K562 (cell line): ENCODE results near the gene SOX11.

ENCODE experiments used
- CC2D1A ChIP-seq: fragments of 450-650 bp; IDR thresholded peaks from 2 replicates; pipeline ENCODE4 v1.6.1; 2017; ENCODE audit warnings: mild to moderate bottlenecking
- EZH2 ChIP-seq: IDR thresholded peaks from 2 replicates; pipeline ENCODE4 v1.6.1; 2012; ENCODE audit warnings: low read depth, mild to moderate bottlenecking, inconsistent platforms, low read length, borderline replicate concordance
- POLR2A ChIP-seq: fragments of 450-650 bp; conservative IDR thresholded peaks from 2 replicates; pipeline ENCODE4 v1.6.1; 2016
- YY1 ChIP-seq, 3 experiments: IDR thresholded peaks; 2 replicates each; pipeline ENCODE4 v1.6.1; 2011; ENCODE audit warnings: low read length in 2 of 3, mild to moderate bottlenecking in 2 of 3, moderate library complexity in 2 of 3, borderline replicate concordance in 1 of 3, control low read depth in 1 of 3, low read depth in 1 of 3; ENCODE audit not compliant: insufficient read depth in 3 of 3, insufficient replicate concordance in 2 of 3, control insufficient read depth in 1 of 3, insufficient read length in 1 of 3; ENCODE audit errors: extremely low read depth in 1 of 3
- ZBTB7A ChIP-seq: IDR thresholded peaks from 2 replicates; pipeline ENCODE4 v1.6.1; 2011; ENCODE audit warnings: low read depth, mild to moderate bottlenecking, low read length, moderate library complexity, borderline replicate concordance; ENCODE audit not compliant: control insufficient read depth
- TF ChIP-seq, protein P1 (sequence below): IDR thresholded peaks from 2 replicates; pipeline ENCODE4 v1.6.1; 2011; ENCODE audit not compliant: insufficient read length; ENCODE audit errors: extremely low read depth

DNA sequence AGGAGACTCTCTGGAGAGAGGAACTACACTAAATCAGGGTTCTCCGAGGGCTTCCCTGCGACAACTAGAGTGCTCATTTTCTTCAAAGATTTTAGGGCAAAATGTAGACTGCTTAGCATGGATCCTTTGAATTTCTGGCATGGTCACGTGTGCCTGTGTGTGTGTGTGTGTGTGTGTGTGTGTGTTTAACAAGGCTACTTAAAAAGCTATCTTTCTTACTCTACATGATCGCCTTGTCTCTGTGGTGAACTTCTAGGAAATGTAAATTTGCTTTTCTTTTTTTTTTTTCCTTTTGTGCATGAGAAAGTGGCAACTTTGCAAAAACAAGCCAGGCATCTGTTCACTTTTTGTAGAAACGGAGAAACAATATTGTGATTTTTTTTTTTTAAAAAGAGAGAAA, 43.9 kb downstream of the SOX11 start:
- TF ChIP-seq POLR2A (no peak), YY1 (IDR thresholded peaks at IDR 0.05; ENCODE audit: borderline replicate concordance in 1 of 3, control insufficient read depth in 1 of 3, extremely low read depth in 1 of 3, insufficient read depth in 3 of 3, insufficient read length in 1 of 3, insufficient replicate concordance in 2 of 3, low read depth in 1 of 3, low read length in 2 of 3) (no peak), CC2D1A (no peak), EZH2 (no peak), ZBTB7A (no peak)
- TF ChIP-seq, protein P1, sequence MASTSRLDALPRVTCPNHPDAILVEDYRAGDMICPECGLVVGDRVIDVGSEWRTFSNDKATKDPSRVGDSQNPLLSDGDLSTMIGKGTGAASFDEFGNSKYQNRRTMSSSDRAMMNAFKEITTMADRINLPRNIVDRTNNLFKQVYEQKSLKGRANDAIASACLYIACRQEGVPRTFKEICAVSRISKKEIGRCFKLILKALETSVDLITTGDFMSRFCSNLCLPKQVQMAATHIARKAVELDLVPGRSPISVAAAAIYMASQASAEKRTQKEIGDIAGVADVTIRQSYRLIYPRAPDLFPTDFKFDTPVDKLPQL, result no peak
